HG02938 (cell line): ENCODE results near the gene HLA-DRA.
"Not testable (repeated sequence)": the region's sequence is repeated elsewhere in the genome, so short reads cannot be mapped to it uniquely, and the experiment has no call there.

Experiments used
- ATAC-seq: cut with Tn5 transposase; IDR thresholded peaks from one replicate; pipeline ENCODE4 v1.9.1; 2021; ENCODE audit warnings: mild to moderate bottlenecking, moderate library complexity; ENCODE audit not compliant: unreplicated experiment

HLA-DRA gene

DNA sequence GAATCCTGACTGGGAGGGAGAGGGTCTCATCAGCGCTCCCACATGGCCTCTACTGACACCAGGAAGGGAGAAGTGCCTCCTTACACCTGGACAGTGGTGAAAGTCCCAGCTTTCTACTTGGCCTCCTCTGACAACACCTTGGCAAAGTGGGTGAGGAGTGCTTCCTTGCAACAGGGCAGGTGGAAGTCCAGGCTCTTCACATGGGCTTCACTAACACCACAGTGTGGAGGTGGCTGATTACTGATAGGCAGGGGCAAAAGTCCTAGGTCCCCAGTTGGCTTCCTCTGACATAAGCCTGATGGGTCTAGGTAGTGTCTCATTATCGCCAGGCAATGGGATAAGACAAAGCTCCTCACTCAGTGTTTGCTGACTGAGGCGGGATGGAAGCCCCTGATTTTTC, 9.5 kb upstream of the HLA-DRA start:
- ATAC-seq = no peak

DNA sequence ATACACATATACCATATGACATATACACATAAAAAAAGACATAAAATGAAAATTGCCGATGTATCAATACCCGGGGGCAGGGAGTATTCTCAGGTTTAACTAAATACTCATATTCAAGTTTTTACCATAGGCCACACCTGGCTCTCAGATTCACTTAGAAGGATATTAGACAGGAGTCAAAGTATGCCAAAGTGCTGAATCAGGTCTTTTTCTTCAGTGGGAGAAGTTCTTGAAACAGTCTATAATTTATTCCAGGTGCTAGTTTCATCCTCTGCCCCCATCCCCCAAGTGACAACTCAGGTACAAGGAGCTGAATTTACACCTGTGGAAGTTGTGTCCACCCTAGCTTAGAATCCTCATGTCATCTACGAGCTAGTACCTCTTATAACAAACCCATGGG, 8.5 kb upstream of the HLA-DRA start:
- ATAC-seq = no peak

DNA sequence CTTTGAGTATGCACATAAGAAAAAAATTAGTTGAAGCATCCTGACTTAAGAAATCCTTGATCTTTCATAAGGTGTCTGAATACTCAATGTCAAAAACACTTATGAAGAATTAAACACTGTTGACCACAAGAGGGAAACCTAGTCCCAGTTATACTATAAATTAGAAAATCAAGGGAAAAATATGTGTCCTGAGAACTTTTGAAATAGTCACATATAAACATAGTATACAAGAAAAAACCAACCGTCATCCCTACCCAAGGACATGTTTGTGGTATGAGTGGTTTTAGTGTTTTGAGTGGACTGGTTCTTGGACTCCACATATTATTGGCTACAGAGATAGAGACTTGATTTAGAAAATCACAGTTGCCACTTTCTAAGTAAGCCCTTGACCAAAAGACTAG, 7.6 kb upstream of the HLA-DRA start:
- no peak for ATAC-seq

DNA sequence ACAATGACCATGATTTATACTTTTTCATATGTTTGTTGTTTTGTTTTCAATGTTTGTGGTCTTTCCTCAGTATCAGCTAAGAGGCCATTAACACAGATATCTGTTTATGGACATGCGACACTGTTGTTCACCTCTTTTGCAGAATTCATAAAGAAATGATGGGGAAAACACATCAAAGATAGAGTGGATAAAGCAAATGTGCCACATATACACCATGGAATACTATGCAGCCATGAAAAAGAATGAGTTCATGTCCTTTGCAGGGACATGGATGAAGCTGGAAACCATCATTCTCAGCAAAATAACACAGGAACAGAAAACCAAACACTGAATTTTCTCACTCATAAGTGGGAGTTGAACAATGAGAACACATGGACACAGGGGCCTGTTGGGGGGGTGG, 5.7 kb upstream of the HLA-DRA start:
- ATAC-seq = not testable (repeated sequence)

DNA sequence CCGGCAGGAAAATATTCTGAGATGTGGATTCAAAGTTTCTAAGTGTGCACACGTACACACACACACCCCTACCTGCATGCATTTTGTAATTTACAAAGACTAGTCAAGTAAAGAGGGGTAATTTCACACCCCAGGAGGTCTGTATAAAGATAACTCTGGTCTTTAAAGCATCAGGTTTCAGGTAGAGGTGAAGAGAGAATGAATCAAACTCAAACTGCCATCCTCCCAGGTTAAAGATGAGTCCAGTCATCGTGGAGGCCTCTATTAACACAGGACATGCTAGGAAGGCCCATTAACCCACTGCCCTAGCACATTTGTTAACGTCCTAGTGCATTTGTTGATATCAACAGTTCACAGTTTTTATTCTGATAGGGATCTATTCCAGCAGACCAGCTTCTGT, 3.5 kb upstream of the HLA-DRA start:
- no peak for ATAC-seq

DNA sequence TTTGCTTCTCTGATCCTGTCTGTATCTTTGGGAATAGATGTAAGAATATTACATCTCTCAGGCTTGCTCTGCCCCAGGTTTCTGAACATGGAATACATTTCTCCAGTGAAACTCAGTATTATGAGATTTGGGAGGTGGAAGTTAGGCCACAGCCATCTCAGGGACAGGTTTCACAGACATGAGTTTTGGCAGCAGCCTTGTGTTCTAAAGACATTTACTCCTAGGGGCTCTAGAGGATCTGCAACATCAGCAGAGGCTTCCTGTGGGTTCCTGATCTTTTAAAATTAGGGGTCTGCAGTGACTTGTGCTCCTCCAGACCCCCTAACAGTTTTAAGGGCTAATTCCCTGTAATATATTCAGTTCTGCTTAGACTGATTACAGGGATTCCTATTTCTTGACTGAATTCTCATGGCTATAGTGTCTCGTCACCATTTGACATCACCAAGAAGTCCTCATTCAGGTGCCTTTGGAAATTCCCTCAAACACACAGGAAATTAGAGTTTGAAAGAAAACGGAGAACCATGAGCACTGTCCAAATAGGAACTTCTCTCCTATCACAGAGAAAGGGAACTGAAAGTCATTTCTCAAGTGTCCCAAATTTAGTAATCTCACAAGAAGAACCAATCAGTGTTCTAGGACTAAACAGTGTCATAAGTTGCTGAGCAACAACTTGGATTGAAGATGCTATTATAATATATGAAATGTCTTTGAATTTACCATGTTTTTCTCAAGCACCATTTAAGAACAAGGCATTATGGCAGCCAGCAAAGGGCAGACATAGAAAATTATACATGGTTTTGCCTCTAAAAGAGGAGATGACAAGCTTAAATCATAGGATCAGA, 2.5 kb upstream of the HLA-DRA start:
- peak; percentile 65 for ATAC-seq

DNA sequence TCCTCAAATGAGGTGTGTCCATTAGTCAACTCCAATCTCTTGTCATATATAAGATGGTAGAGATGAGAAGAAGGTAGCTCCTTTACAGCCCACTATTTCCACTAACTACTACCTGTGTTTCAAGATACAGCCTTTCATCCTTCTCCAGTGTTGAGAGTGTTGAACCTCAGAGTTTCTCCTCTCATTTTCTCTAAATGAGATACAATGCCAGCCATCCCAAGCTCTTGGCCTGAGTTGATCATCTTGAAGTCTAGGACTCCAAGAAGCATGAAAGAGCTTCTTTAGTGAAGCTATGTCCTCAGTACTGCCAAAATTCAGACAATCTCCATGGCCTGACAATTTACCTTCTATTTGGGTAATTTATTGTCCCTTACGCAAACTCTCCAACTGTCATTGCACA, 548 bp upstream of the HLA-DRA start:
- ATAC-seq = peak; percentile 1

DNA sequence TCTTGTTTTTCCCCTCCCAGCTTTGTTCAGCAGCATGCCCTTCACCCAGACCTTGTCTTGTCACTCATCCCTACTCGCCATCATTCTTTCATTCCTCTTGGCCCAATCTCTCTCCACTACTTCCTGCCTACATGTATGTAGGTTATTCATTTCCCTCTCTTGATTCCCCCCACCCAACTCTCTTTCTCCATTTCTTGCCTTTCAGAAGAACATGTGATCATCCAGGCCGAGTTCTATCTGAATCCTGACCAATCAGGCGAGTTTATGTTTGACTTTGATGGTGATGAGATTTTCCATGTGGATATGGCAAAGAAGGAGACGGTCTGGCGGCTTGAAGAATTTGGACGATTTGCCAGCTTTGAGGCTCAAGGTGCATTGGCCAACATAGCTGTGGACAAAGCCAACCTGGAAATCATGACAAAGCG, 2.6 kb downstream of the HLA-DRA start:
- no peak for ATAC-seq

DNA sequence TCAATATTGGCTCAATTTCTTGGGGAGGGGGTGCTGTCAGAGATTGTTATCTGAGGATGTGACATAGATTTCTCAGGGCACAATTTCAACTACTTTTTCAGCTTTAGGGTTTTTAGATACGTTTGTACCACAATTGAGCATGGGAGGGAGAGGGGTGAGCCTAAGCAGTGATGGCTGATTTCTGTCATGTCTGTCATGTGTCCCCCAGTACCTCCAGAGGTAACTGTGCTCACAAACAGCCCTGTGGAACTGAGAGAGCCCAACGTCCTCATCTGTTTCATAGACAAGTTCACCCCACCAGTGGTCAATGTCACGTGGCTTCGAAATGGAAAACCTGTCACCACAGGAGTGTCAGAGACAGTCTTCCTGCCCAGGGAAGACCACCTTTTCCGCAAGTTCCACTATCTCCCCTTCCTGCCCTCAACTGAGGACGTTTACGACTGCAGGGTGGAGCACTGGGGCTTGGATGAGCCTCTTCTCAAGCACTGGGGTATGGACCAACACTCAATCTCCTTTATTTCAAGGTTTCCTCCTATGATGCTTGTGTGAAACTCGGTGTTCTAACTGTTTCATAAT, 3.4 kb downstream of the HLA-DRA start:
- ATAC-seq = no peak

DNA sequence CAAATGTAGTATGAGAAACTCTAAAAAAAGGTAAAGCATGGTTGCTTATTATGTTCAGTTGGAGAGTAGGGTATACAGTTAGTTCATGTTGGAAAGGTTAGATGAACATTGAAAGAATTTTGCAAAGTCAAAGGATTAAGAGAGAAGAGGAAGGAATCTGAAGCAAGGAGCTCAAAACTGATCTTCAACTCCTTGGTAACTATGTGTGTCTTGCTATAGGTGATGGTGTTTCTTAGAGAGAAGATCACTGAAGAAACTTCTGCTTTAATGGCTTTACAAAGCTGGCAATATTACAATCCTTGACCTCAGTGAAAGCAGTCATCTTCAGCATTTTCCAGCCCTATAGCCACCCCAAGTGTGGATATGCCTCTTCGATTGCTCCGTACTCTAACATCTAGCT, 4.7 kb downstream of the HLA-DRA start:
- no peak for ATAC-seq

DNA sequence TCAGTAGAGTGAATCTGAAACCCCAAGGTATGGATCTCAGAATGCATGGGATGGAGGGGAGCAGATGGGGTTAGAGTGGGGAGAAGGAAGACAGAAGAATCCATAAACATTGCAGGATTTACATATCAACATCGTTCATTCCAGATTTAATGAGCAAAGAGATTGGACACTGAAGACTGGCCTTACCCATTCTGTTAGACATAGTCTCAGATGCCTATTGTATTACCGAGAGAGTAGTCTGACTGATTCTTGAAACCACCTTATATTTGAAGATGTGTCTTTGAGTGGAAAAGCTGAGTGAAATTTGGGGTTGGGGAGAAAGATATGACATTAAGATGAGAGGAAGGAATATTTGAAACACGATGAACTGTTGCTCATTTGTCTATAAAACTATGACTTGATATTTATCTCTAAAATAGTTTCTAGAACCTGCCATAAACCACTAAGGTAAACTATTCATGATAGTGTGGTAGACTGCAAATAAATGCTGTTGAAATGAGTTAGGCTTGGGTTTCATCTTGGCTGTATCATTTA, 5.7 kb downstream of the HLA-DRA start:
- ATAC-seq = no peak

DNA sequence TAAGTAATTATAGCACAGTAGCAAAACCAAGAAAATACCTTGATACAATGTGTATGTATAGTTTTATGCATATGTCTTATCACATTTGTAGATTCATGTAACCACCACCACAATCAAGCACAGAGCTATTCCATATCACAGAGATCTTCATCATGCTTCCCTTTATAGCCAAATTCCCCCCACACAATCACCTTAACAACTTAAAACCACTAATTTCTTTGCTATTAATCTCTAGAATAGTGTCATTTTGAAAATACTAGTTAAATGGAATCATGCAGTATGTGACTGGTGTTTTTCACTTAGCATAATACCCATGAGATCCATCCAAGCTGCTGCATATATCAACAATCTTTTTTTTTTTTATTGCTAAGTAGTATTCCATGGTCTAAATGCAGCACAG, 8.2 kb downstream of the HLA-DRA start:
- no peak for ATAC-seq

DNA sequence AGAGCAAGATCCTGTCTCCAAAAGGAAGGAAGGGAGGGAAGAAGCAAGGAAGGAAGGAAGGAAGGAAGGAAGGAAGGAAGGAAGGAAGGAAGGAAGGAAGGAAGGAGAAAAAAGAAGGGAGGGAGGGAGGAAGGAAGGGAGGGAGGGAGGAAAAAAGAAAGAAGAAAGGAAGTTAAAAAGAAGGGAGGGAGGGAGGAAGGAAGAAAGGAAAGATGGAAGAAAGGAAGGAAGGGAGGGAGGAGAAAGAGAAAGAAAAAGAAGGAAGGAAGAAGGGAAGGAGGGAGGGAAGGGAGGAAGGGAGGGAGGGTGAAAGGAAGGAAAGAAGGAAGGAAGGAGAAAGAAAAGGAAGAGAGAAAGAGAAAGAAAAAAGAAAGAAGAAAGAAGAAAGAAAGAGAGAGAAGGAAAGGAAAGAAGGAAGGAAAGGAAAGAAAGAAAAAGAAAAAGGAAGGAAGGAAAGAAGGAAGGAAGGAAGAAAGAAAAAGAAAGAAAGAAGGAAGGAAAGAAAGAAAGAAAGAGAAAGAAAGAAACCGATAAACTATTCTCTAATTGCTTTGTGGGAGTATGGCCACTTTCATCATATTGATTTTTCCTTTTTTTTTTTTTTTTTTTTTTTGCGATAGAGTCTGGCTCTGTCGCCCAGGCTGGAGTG, 9.5 kb downstream of the HLA-DRA start:
- ATAC-seq = no peak

DNA sequence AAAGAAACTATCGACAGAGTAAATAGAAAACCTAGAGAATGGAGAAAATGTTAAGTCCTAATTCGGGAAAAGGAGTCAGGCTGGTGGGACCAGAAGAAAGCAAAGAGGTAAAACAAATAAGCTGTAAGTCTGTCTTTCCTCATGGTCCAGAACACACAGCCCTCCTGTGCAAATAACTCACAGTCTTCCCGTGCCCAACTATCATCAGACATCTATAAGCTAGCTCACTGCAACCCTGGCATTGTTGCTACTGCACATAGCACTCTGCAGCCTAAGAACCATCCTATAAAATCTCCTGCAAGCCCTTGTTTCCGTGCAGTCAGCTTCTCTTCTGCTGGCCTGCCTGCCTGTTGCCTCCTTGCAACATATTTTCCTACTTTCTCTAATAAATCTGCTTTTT, 17.4 kb downstream of the HLA-DRA start:
- no peak for ATAC-seq

DNA sequence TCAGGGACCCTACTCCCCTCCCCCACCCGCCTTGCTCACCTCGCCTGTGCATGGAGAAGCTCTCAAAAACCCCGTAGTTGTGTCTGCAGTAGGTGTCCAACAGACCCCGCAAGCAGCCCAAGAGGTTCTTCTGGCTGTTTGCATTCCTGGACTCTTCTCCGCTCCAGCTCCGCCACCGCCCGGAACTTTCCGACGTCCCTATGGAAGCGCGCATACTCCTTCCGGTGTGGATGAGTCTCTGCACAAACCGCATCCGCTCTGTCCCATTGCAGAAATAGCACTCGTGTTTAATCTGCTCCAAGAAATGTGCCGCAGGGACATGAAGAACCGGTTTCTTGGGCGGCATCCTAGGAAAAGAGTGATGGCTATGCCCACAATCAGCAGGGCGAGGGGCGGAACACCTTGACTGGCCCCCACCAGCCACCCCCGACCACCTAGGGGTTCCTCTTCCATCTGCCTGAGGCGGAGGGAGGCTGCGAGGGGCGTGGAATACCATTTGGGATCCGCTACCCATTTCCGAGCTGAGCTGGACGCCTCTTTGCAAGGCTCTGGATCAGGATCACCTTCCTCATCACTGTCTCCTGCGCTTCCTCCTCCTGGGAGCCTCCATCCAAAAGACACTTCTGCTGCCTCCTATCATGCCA, 20.2 kb downstream of the HLA-DRA start:
- no peak for ATAC-seq

DNA sequence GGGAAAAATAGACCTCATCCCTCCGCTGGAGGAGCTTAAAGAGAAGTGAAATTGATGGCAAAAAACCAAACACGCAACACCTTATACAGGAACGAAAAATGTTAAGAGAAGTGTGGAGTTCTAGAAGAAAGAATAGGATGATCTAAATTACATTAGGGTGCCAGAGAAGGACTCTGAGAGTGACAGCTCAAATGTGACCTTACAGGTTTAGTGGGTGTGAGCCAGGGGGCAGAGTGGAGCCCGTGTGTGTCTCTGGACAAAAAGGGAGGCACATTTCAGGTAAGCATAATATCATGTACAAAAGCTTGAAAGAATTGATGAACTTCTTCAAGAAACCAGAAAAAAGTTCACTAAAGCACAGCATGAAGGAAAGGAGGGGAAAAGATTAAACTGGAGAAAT, 20.8 kb downstream of the HLA-DRA start:
- ATAC-seq = no peak

DNA sequence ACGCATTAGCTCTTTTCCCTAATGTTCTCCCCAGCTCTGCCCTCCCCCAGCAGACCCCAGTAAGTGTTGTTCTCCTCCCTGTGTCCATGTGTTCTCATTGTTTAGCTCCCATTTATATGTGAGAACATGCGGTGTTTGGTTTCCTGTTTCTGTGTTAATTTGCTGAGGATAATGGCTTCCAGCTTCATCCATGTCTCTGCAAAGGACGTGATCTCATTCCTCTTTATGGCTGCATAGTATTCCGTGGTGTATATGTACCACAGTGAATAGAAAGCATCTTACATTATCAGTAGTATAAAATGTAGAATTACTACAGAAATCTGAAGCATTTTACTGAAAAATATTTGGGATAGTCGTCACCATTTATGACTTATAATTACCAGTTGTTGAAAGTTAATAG, 21.8 kb downstream of the HLA-DRA start:
- no peak for ATAC-seq

DNA sequence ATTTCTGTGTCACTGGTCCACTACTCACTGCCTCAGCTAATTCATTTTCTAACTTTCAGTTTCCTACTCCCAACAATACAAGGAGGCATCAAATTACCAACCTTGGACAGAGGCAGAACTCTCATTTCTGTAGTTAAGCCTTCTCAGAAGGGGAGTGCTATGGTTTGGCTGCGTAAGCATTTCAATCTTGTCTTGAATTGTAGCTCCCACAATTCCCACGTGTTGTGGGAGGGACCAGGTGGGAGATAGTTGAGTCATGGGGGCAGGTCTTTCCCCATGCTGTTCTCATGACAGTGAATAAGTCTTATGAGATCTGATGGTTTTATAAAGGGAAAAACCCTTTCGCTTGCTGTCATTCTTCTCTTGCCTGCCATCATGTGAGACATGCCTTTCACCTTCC, 22.9 kb downstream of the HLA-DRA start:
- ATAC-seq = peak; percentile 93

DNA sequence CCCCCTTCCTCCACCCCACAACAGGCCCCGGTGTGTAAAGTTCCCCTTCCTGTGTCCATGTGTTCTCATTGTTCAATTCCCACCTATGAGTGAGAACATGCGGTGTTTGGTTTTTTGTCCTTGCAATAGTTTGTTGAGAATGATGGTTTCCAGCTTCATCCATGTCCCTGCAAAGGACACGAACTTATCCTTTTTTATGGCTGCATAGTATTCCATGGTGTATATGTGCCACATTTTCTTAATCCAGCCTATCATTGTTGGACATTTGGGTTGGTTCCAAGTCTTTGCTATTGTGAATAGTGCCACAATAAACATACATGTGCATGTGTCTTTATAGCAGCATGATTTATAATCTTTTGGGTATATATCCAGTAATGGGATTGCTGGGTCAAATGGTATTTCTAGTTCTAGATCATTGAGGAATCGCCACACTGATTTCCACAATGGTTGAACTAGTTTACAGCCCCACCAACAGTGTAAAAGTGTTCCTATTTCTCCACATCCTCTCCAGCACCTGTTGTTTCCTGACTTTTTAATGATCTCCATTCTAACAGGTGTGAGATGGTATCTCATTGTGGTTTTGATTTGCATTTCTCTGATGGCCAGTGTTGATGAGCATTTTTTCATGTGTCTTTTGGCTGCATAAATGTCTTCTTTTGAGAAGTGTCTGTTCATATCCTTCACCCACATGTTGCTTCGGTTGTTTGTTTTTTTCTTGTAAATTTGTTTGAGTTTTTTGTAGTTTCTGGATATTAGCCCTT, 28.2 kb downstream of the HLA-DRA start:
- ATAC-seq = not testable (repeated sequence)

DNA sequence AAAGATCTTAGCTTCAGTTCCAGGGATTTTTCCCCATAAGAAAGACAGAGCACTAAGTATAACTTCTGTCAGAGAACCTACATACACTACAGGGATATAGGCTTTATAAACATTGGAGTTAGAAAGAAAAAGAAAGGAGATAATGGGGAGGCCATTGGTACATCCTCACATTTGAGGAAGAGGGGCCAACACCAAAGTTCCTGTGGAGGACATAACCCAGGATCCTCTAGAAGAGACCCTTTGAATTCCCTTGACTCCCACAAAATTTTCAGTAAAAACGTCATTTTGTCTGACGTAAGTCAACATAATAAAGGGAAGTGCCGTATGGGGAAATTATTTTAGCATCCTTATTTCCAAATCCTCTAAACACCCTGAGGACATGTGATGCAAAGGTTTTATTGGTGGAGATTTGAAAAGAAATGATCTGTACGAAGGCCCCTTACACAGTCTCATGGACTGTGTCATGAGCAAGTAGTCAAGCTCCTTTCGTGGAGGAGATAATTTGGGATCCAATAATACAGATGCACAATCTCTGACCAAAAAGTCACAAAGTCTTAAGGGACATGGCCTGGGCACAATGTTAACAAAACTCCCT, 33.2 kb downstream of the HLA-DRA start:
- no peak for ATAC-seq
